Right lobe of liver (tissue), 6 donors: ENCODE results near the gene FIS1. TPM values are rescaled to one million over a fixed set of nuclear protein-coding genes. Genes with fewer than 3 reads are reported as not detected.

Experiments
- ATAC-seq, 4 donors: fragments of 200-7000 bp; cut with Tn5 transposase; one replicate each; pipeline ENCODE4 v1.9.1; 2020; ENCODE audit warnings: mild to moderate bottlenecking in 4 of 4, moderate library complexity in 4 of 4
- DNase-seq, 3 donors: peaks; one replicate each; pipeline ENCODE4 v3.0.0-alpha.2; 2020
- H3K27ac ChIP-seq, 3 donors: fragments of 200-600 bp; one replicate each; pipeline ENCODE4 v1.8.0; 2022
- H3K27me3 ChIP-seq, 2 donors: fragments of 200-600 bp; one replicate each; pipeline ENCODE4 v1.8.0; 2022
- H3K36me3 ChIP-seq, 4 donors: fragments of 200-600 bp; sonication (generic) in 1 of 4; one replicate each; pipeline versions ENCODE4 v1.5.1 to v1.8.0; 2017 to 2022; ENCODE audit warnings: control low read depth in 1 of 4
- H3K4me1 ChIP-seq, 4 donors: fragments of 200-600 bp; sonication (generic) in 1 of 4; one replicate each; pipeline versions ENCODE4 v1.5.1 to v1.8.0; 2017 to 2022; ENCODE audit warnings: control low read depth in 1 of 4
- H3K4me3 ChIP-seq, 3 donors: fragments of 200-600 bp; one replicate each; pipeline ENCODE4 v1.8.0; 2022
- H3K9me3 ChIP-seq, 4 donors: fragments of 200-600 bp; sonication (generic) in 1 of 4; one replicate each; pipeline versions ENCODE4 v1.5.1 to v1.8.0; 2017 to 2022; ENCODE audit warnings: control low read depth in 1 of 4
- CTCF ChIP-seq, 4 donors: fragments of 200-600 bp in 3 of 4; fragments of 450-650 bp in 1 of 4; IDR thresholded peaks; one replicate each; pipeline versions ENCODE4 v1.5.1 to v1.8.0; 2016 to 2022; ENCODE audit warnings: antibody characterized with exemption in 4 of 4, mild to moderate bottlenecking in 2 of 4
- POLR2A ChIP-seq: fragments of 450-650 bp; IDR thresholded peaks from one replicate; pipeline ENCODE4 v1.6.1; 2017; ENCODE audit warnings: antibody characterized with exemption, mild to moderate bottlenecking
- WGBS: methylation state at CpG from one replicate; pipeline ENCODE4 v1.1.6; 2018; ENCODE audit warnings: low coverage, low lambda C conversion rate; ENCODE audit not compliant: insufficient coverage; ENCODE audit errors: missing lambda C conversion rate; 5-methylcytosine and 5-hydroxymethylcytosine counted together
- intact Hi-C, 2 donors: fragments of 100-400 bp; cut with DNase I; formaldehyde crosslinking; loops; one replicate each; pipeline versions ENCODE4 v1.11.2 to v1.14.1; 2022
- total RNA-seq, 6 experiments: library from RNA; depleted of rRNA in 2 of 6; stranded (reverse); fragments of >200 nt in 2 of 6; fragmentation: NEBNext Ultra II Directional in 3 of 6; extraction: Animal tissue kit (Norgen Biotek cat#: 25700) in 3 of 6; gene quantifications; one replicate each; pipeline versions ENCODE4 v1.1.0 to v1.2.4, GENCODE V29; 2016 to 2023
- donor health status: DM: no; HTN: yes; CAD: no.
- donor health status: DM: no; HTN: no; CAD: no.
- donor health status: DM: no; HTN: no; CAD: no.
- donor health status: DM: no; HTN: yes; CAD: no.
- donor health status: DM: no; HTN: yes; CAD: no.

Gene FIS1
- total RNA-seq, 6 experiments from 2014 or later: 105 to 228 (median 134) TPM

- H3K27me3 ChIP-seq: no peaks in the 10 kb centered on the region
- no peak for TF ChIP-seq CTCF (IDR thresholded peaks at IDR 0.05)
- TF ChIP-seq POLR2A: no peak
- no peak for ATAC-seq
- peaks cover 0 to 32% (median 16%) of the 10 kb centered on the region in 4 donors for H3K4me1 ChIP-seq
- WGBS: 77% methylated on average over 14 of the region's 32 CpGs
- H3K4me3 ChIP-seq: no peak overlapping the region
- peaks cover 0 to 17% (median 6%) of the 10 kb centered on the region in 4 donors for H3K36me3 ChIP-seq
- peak in 1 of 3 donors; percentile 35 for DNase-seq
- intact Hi-C loops: no loop called here
- no peaks in the 10 kb centered on the region for H3K9me3 ChIP-seq
- H3K27ac ChIP-seq: no peak overlapping the region
Observed at GRCh38 chr7:101240226-101241014, 4.5 kb downstream of the FIS1 start.

GRCh38 chr7:101239951-101240220, 5.0 kb downstream of the FIS1 start:
- Histone ChIP-seq H3K9me3 (no peaks in the 10 kb centered on the region), H3K27me3 (no peaks in the 10 kb centered on the region), H3K4me3 (no peak overlapping the region), H3K27ac (peak overlapping the region in 1 of 3 donors; percentile 97), H3K4me1 (peaks cover 0 to 30% (median 15%) of the 10 kb centered on the region in 4 donors), H3K36me3 (peaks cover 0 to 17% (median 6%) of the 10 kb centered on the region in 4 donors)
- DNase-seq (no peak), ATAC-seq (no peak)
- intact Hi-C loops: no loop called here
- no peak for TF ChIP-seq CTCF (IDR thresholded peaks at IDR 0.05)
- no peak for TF ChIP-seq POLR2A
- no CpG with 5 or more reads among the region's 9 CpGs for WGBS

- 50% methylated on average over 15 of the region's 27 CpGs for WGBS
- Histone ChIP-seq H3K4me1 (peaks cover 0 to 30% (median 15%) of the 10 kb centered on the region in 4 donors), H3K27ac (peak overlapping the region; percentile 79 to 97 (median 81)), H3K27me3 (no peaks in the 10 kb centered on the region), H3K9me3 (no peaks in the 10 kb centered on the region), H3K4me3 (no peak overlapping the region), H3K36me3 (peaks cover 0 to 17% (median 6%) of the 10 kb centered on the region in 4 donors)
- no peak for TF ChIP-seq POLR2A
- TF ChIP-seq CTCF (IDR thresholded peaks at IDR 0.05): no peak
- intact Hi-C loops: no loop called here
- ATAC-seq (peak in 3 of 4 donors; percentile 3 to 5 (median 4)), DNase-seq (peak in 1 of 3 donors; percentile 53)
Observed at GRCh38 chr7:101239191-101239950, 5.5 kb downstream of the FIS1 start.

- H3K27me3 ChIP-seq: no peaks in the 10 kb centered on the region
- no peaks in the 10 kb centered on the region for H3K9me3 ChIP-seq
- peak overlapping the region; percentile 79 to 97 (median 81) for H3K27ac ChIP-seq
- H3K4me1 ChIP-seq: peaks cover 0 to 27% (median 12%) of the 10 kb centered on the region in 4 donors
- H3K36me3 ChIP-seq: peaks cover 0 to 17% (median 6%) of the 10 kb centered on the region in 4 donors
- ATAC-seq (peak; percentile 46 to 68 (median 60)), DNase-seq (peak in 2 of 3 donors; percentile 60 to 63)
- H3K4me3 ChIP-seq: no peak overlapping the region
- intact Hi-C loops: no loop called here
- WGBS: 42% methylated on average over 6 of the region's 28 CpGs
- TF ChIP-seq POLR2A (no peak), CTCF (IDR thresholded peaks at IDR 0.05) (no peak)
Observed at GRCh38 chr7:101238226-101239182, 6.4 kb downstream of the FIS1 start.
